ENCODE measurements around the gene PRDM16. TPM values are rescaled to one million over a fixed set of nuclear protein-coding genes. Genes with fewer than 3 reads are reported as not detected.

PRDM16 gene
- total RNA-seq, 1 experiment from 2014 or later: 0.04 TPM

- H3K4me3 ChIP-seq (ENCODE audit: low read length): no peak overlapping the region
- no peaks in the 10 kb centered on the region for H3K79me2 ChIP-seq (ENCODE audit: low read length)
- H3K36me3 ChIP-seq (ENCODE audit: low read depth, low read length): no peaks in the 10 kb centered on the region
- DNase-seq: no peak
- H3K27ac ChIP-seq (ENCODE audit: low read length): no peak overlapping the region
- POLR2A ChIA-PET (ENCODE audit: unreplicated experiment): no interaction called here
- H4K20me1 ChIP-seq (ENCODE audit: low read length): no peaks in the 10 kb centered on the region
- no peaks in the 10 kb centered on the region for H3K4me1 ChIP-seq (ENCODE audit: insufficient read depth, low read length)
- H3K9me3 ChIP-seq (ENCODE audit: low read length): no peaks in the 10 kb centered on the region
- H3K4me2 ChIP-seq (ENCODE audit: low read length): no peak overlapping the region
- ATAC-seq: no peak
- no peaks in the 10 kb centered on the region for H3F3A ChIP-seq (ENCODE audit: low read length, unreplicated experiment)
- no peak overlapping the region for H3K9ac ChIP-seq (ENCODE audit: low read length)
- TF ChIP-seq EZH2 (IDR thresholded peaks at IDR 0.05; ENCODE audit: low read length, unreplicated experiment) (no peak), EZH2phosphoT487 (IDR thresholded peaks at IDR 0.05; ENCODE audit: borderline replicate concordance, low read length) (no peak; the same call in 1 of the 2 replicates), CTCF (conservative IDR thresholded peaks at IDR 0.05; ENCODE audit: low read depth, low read length) (no peak)
- H3K9me2 ChIP-seq (replicated peaks; ENCODE audit: low read length): no peaks in the 10 kb centered on the region
- CTCF ChIA-PET: interaction anchor here (0.6 kb wide), 2 partner anchors 51 to 96 kb away, joined by 3 read pairs; no protein-coding TSS in a partner anchor
- intact Hi-C loops (cut with micrococcal nuclease): no loop called here
- BruUV-seq (replicated peaks): no TSS peak
- no peak overlapping the region for H2AFZ ChIP-seq (ENCODE audit: low read length)
- peaks cover 100% of the 10 kb centered on the region for H3K27me3 ChIP-seq (ENCODE audit: low read length)
These were observed 321.3 kb downstream of the PRDM16 start for GRCh38 chr1:3390291-3390690.

- POLR2A ChIA-PET (ENCODE audit: unreplicated experiment): no interaction called here
- intact Hi-C loops (cut with micrococcal nuclease): no loop called here
These were observed 322.7 kb downstream of the PRDM16 start for GRCh38 chr1:3391711-3392110.

More at GRCh38 chr1:3391711-3392110, 322.7 kb downstream of the PRDM16 start:
- TF ChIP-seq EZH2 (IDR thresholded peaks at IDR 0.05; ENCODE audit: low read length, unreplicated experiment) (no peak), CTCF (conservative IDR thresholded peaks at IDR 0.05; ENCODE audit: low read depth, low read length) (no peak), EZH2phosphoT487 (IDR thresholded peaks at IDR 0.05; ENCODE audit: borderline replicate concordance, low read length) (no peak)
- H3K79me2 ChIP-seq (ENCODE audit: low read length): no peaks in the 10 kb centered on the region
- H2AFZ ChIP-seq (ENCODE audit: low read length): no peak overlapping the region
- no peaks in the 10 kb centered on the region for H3K36me3 ChIP-seq (ENCODE audit: low read depth, low read length)
- no peak overlapping the region for H3K9ac ChIP-seq (ENCODE audit: low read length)
- ATAC-seq (no peak), DNase-seq (no peak)
- no TSS peak for BruUV-seq (replicated peaks)
- no peaks in the 10 kb centered on the region for H3F3A ChIP-seq (ENCODE audit: low read length, unreplicated experiment)
- peaks cover 100% of the 10 kb centered on the region for H3K27me3 ChIP-seq (ENCODE audit: low read length)
- H3K9me3 ChIP-seq (ENCODE audit: low read length): no peaks in the 10 kb centered on the region
- no peak overlapping the region for H3K4me3 ChIP-seq (ENCODE audit: low read length)
- H3K4me2 ChIP-seq (ENCODE audit: low read length): no peak overlapping the region
- CTCF ChIA-PET: no interaction called here
- no peaks in the 10 kb centered on the region for H3K9me2 ChIP-seq (replicated peaks; ENCODE audit: low read length)
- no peaks in the 10 kb centered on the region for H4K20me1 ChIP-seq (ENCODE audit: low read length)
- no peaks in the 10 kb centered on the region for H3K4me1 ChIP-seq (ENCODE audit: insufficient read depth, low read length)
- no peak overlapping the region for H3K27ac ChIP-seq (ENCODE audit: low read length)
